Mucosa of descending colon (tissue), 3 donors: ENCODE results near the gene KRT75. TPM values are rescaled to one million over a fixed set of nuclear protein-coding genes. Genes with fewer than 3 reads are reported as not detected.

Source experiments
- ATAC-seq: fragments of 200-7000 bp; cut with Tn5 transposase; one replicate; pipeline ENCODE4 v1.9.1; 2020; ENCODE audit warnings: mild to moderate bottlenecking, moderate library complexity
- DNase-seq, 3 donors: peaks; one replicate each; pipeline ENCODE4 v3.0.0-alpha.2; 2020
- H3K36me3 ChIP-seq: fragments of 200-600 bp; one replicate; pipeline ENCODE4 v1.8.0; 2021; ENCODE audit warnings: low read depth, mild to moderate bottlenecking
- H3K4me1 ChIP-seq: fragments of 200-600 bp; one replicate; pipeline ENCODE4 v1.8.0; 2021; ENCODE audit warnings: low read depth, mild to moderate bottlenecking
- H3K4me3 ChIP-seq: fragments of 200-600 bp; one replicate; pipeline ENCODE4 v1.8.0; 2021; ENCODE audit warnings: mild to moderate bottlenecking
- H3K9me3 ChIP-seq: fragments of 200-600 bp; one replicate; pipeline ENCODE4 v1.8.0; 2021; ENCODE audit warnings: mild to moderate bottlenecking
- CTCF ChIP-seq: fragments of 200-600 bp; IDR thresholded peaks from one replicate; pipeline ENCODE4 v1.8.0; 2022; ENCODE audit warnings: antibody characterized with exemption, mild to moderate bottlenecking
- intact Hi-C, 2 donors: fragments of 100-400 bp; cut with DNase I in 1 of 2; cut with micrococcal nuclease in 1 of 2; formaldehyde crosslinking; loops; one replicate each; pipeline versions ENCODE4 v1.11.0 to v1.11.1; 2022; cut with DNase I, micrococcal nuclease
- total RNA-seq, 3 donors: library from RNA; stranded (reverse); fragmentation: NEBNext Ultra II Directional in 2 of 3; extraction: Animal tissue kit (Norgen Biotek cat#: 25700) in 2 of 3; gene quantifications; one replicate each; pipeline versions ENCODE4 v1.2.1 to v1.2.4, GENCODE V29; 2021 to 2023
- donor health status: DM: no; HTN: no; CAD: no; lungs with moderate emphysema.
- donor health status: DM: no; HTN: no; CAD: no.
- donor health status: DM: no; HTN: yes; CAD: no.

Gene KRT75
- total RNA-seq, 3 donors from 2014 or later, result not detected

- H3K9me3 ChIP-seq, result no peaks in the 10 kb centered on the region
- intact Hi-C loops, result no loop called here
- ATAC-seq (no peak), DNase-seq (peak in 1 of 3 donors; percentile 4)
- no peak for TF ChIP-seq CTCF
- H3K4me3 ChIP-seq, result no peak overlapping the region
- H3K4me1 ChIP-seq, result no peaks in the 10 kb centered on the region
- no peaks in the 10 kb centered on the region for H3K36me3 ChIP-seq
Measured at GRCh38 chr12:52381206-52381605, 53.0 kb downstream of the KRT75 start.

GRCh38 chr12:52380271-52380694 lies 53.9 kb downstream of the KRT75 start:
- no peak for TF ChIP-seq CTCF
- H3K9me3 ChIP-seq, result no peaks in the 10 kb centered on the region
- DNase-seq (peak in 2 of 3 donors; percentile 61 to 67), ATAC-seq (peak; percentile 55)
- intact Hi-C loops, result no loop called here
- H3K4me3 ChIP-seq, result no peak overlapping the region
- H3K4me1 ChIP-seq, result no peaks in the 10 kb centered on the region
- no peaks in the 10 kb centered on the region for H3K36me3 ChIP-seq

GRCh38 chr12:52379536-52379935 lies 54.6 kb downstream of the KRT75 start:
- intact Hi-C loops, result loop anchor here (10.0 kb wide), 1 partner anchor 125 kb away; no protein-coding TSS in a partner anchor
- H3K4me3 ChIP-seq, result no peak overlapping the region
- TF ChIP-seq CTCF, result no peak
- DNase-seq (no peak), ATAC-seq (no peak)
- no peaks in the 10 kb centered on the region for H3K9me3 ChIP-seq
- no peaks in the 10 kb centered on the region for H3K4me1 ChIP-seq
- no peaks in the 10 kb centered on the region for H3K36me3 ChIP-seq

- DNase-seq (no peak), ATAC-seq (no peak)
- intact Hi-C loops, result loop anchor here (10.0 kb wide), 1 partner anchor 127 kb away; no protein-coding TSS in a partner anchor
- no peaks in the 10 kb centered on the region for H3K36me3 ChIP-seq
- no peak for TF ChIP-seq CTCF
- no peak overlapping the region for H3K4me3 ChIP-seq
- H3K9me3 ChIP-seq, result no peaks in the 10 kb centered on the region
- no peaks in the 10 kb centered on the region for H3K4me1 ChIP-seq
Measured at GRCh38 chr12:52378091-52378490, 56.1 kb downstream of the KRT75 start.

- no peak for DNase-seq
- no peak for TF ChIP-seq CTCF
- no peak for ATAC-seq
- H3K4me3 ChIP-seq, result no peak overlapping the region
- H3K36me3 ChIP-seq, result no peaks in the 10 kb centered on the region
- no peaks in the 10 kb centered on the region for H3K9me3 ChIP-seq
- intact Hi-C loops, result loop anchor here (10.0 kb wide), 1 partner anchor 128 kb away; no protein-coding TSS in a partner anchor
- H3K4me1 ChIP-seq, result no peaks in the 10 kb centered on the region
Measured at GRCh38 chr12:52377266-52377665, 56.9 kb downstream of the KRT75 start.

Other genes starting within 250 kb of the KRT75 start
- under 1 TPM in 1 of 3 donors, not detected in 2; 0.06 TPM for gene KRT80, start 242.4 kb downstream of the KRT75 start, total RNA-seq
- gene KRT7, start 201.1 kb downstream of the KRT75 start, total RNA-seq, result 1 to 10 TPM; 1.0 to 6.4 (median 1.7) TPM
- gene KRT86, start 159.7 kb downstream of the KRT75 start, total RNA-seq, result under 1 TPM in 2 of 3 donors, not detected in 1; 0.35 to 0.58 TPM
- gene KRT81, start 142.8 kb downstream of the KRT75 start, total RNA-seq, result not detected
- gene KRT83, start 113.0 kb downstream of the KRT75 start, total RNA-seq, result not detected
- gene KRT85, start 66.9 kb downstream of the KRT75 start, total RNA-seq, result not detected
- not detected for gene KRT84, start 48.7 kb downstream of the KRT75 start, total RNA-seq
- not detected for gene KRT82, start 28.0 kb downstream of the KRT75 start, total RNA-seq
- not detected for gene KRT6B, start 17.8 kb upstream of the KRT75 start, total RNA-seq
- under 1 TPM in 1 of 3 donors, not detected in 2; 0.20 TPM for gene KRT6C, start 39.4 kb upstream of the KRT75 start, total RNA-seq
- gene KRT6A, start 58.9 kb upstream of the KRT75 start, total RNA-seq, result 1 to 10 TPM in 1 of 3 donors, not detected in 2; 1.4 TPM
- 1 to 10 TPM in 1 of 3 donors, not detected in 2; 1.6 TPM for gene KRT5, start 86.0 kb upstream of the KRT75 start, total RNA-seq
- not detected for gene KRT71, start 118.8 kb upstream of the KRT75 start, total RNA-seq
- gene KRT74, start 139.5 kb upstream of the KRT75 start, total RNA-seq, result not detected
- gene KRT72, start 167.1 kb upstream of the KRT75 start, total RNA-seq, result not detected
- gene KRT73, start 184.2 kb upstream of the KRT75 start, total RNA-seq, result not detected
- gene KRT2, start 217.8 kb upstream of the KRT75 start, total RNA-seq, result under 1 TPM in 1 of 3 donors, not detected in 2; 0.12 TPM
- under 1 TPM; 0.35 to 0.89 (median 0.38) TPM for gene KRT1, start 246.0 kb upstream of the KRT75 start, total RNA-seq